ENCODE data around the gene SSH3.
A peak's percentile ranks its signal among the peaks of the same experiment; 100 is the strongest.
"Not testable (repeated sequence)": the region's sequence is repeated elsewhere in the genome, so short reads cannot be mapped to it uniquely, and the experiment has no call there.

Gene SSH3

DNA sequence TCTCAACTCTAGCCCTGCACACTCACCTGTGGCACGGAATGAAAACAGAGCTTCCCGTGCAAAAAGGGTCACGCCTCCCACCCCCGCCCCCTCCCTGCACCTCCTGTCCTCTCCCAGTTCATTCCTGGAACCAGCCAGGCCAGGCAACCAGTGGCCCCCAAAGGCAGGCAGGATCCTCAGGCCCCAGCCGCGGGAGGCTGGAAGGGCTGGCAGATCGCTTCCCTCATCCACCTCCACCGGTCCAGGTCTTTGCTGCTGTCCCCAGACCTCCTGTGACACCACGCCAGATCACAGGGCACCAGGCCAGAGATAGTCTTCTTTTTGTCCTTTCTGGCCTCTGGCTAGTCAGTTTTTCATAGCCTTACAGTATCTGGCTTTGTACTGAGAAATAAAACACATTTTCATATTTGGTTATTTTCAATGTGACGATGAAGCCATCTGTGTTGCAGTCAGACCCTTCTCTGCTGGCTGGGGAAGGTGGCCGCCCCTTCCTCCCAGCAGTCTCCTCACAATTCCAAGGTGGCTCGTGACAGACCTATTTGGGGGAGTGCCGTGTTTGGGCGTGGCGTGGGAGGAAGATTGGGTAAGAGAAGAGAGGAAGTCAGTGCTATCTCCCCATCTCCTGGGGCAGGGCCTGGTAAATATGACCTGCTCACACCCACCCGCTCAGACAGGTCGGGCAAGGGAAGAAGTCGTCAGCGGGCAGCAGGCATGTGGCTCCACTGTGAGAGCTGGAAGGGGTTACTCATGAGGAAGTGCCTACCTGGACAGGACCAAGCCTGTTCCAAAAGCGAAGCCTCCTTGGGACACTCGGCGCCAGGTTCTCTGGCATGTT, 9.1 kb downstream of the SSH3 start:
- DNase-seq (ENCODE audit: low read depth): no peak

DNA sequence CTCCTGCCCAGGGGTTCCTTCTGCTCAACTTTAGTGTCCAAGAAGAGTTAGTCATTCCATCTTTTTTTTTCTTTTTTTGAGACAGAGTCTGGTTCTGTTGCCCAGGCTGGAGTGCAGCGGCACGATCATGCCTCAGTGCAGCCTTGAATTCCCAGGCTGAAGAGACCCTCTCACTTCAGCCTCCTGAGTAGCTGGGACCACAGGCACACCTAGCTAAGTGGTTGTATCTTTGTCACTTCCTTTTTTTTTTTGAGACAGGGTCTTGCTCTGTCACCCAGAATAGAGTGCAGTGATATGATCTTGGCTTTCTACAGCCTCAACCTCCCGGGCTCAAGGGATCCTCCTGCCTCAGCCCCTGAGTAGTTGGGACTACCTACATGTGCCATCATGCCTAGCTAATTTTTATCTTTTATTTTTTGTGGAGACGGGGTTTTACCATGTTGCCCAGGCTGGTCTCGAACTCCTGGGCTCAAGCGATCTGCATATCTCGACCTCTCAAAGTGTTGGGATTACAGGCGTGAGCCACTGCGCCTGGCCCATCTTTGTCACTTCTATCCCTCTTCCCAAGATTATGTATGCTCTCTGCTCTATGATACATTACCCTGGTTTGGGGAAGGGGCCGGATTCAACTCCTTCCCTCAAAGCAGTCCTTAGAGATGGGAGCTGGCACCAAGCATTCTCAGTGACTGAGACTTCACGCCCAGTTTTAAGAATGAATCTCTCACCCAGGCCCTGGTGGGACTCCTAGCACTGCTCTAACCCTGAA, 10.0 kb downstream of the SSH3 start:
- DNase-seq (ENCODE audit: low read depth): no peak

DNA sequence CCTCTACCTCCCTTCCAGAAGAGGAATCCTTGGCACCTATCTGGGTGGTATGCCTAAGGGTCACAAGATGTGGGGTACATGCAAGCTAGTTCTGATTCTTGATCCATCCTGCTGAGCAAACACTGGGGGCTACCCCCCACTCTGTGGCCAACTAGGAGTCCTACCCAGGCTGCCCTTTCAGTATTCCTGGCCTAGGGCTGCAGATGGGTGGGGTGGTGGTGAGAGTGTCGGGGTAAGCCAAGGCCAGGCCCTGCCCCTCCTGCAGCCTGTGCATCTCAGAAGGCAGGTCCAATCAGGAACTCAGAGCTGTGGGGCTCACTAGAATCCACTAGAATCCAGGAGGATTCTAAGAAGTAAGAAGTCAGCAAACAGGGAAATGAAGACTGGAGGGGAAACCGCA, 10.9 kb downstream of the SSH3 start:
- DNase-seq (ENCODE audit: low read depth): no peak

DNA sequence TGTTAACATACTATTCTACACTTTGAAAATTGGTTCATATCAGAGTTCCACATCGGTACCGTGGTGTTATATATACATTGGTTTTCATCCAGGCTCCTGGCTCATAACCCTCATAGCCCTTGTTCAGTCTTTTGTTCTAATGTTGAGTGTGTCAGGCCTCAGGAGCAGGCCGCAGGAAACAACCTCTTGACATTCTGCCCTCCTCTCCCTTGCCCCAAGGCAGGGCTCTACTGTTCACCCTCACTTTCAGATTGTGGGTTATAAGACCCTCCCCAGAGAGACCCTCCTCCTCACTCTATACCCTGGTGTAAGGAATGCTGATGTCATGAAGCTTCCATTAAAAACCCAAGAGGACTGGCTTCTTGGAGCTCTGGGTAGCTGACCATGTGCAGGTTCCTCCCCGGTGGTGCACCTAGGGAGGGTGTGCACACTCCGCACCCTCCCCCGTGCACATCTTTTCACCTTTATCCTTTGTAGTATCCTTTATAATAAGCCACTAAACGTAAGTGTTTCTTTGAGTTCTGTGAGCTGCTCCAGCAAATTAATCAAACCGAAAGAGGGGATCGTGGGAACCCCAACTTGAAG, 12.1 kb downstream of the SSH3 start:
- no peak for DNase-seq (ENCODE audit: low read depth)

DNA sequence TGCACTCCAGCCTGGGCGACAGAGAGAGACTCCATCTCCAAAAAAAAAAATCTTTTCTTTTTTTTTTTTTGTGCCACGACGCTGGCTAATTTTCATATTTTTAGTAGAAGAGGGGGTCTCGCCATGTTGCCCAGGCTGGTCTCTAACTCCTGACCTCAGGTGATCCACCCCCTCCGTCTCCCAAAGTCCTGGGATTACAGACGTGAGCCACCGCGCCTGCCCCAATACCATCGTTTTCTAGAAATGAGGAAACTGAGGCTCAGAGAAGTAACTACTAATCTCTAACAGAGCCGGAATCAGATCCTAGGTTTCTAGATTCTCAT, 13.5 kb downstream of the SSH3 start:
- DNase-seq (ENCODE audit: low read depth): no peak

DNA sequence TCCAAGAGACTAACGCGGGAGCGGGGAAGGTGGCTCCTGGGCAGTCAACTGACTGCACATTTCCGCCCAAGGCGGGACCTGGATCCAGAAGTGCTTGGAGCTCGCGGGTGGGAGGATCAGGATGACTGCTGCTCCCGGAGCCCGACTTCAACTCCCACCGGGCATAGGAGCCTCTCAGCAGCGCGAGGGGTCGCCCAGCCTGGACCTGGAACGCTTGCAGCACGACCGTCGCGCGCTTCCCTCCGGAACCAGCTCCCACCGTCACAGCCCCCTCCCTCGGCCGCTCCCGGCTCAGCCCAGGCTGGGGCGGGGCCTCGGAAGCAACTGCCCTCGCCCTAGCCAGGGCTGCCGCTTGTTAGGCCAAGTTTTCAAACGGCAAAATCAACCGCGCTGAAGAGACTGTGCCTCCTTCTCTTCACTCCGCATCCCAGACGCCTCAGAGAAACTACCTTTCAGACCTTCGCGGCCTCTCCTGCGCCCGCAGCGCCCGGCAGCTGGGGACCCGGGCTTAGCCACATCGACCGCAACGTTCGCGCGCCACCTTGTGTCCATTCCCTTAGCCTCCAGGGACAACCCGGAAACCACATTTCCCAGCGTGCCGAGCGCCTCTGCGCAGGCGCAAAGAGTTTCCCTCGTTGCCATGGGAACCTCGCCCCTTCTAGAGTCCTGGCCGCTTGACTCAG, 14.0 kb downstream of the SSH3 start:
- peak; percentile 87 for DNase-seq (ENCODE audit: low read depth)

DNA sequence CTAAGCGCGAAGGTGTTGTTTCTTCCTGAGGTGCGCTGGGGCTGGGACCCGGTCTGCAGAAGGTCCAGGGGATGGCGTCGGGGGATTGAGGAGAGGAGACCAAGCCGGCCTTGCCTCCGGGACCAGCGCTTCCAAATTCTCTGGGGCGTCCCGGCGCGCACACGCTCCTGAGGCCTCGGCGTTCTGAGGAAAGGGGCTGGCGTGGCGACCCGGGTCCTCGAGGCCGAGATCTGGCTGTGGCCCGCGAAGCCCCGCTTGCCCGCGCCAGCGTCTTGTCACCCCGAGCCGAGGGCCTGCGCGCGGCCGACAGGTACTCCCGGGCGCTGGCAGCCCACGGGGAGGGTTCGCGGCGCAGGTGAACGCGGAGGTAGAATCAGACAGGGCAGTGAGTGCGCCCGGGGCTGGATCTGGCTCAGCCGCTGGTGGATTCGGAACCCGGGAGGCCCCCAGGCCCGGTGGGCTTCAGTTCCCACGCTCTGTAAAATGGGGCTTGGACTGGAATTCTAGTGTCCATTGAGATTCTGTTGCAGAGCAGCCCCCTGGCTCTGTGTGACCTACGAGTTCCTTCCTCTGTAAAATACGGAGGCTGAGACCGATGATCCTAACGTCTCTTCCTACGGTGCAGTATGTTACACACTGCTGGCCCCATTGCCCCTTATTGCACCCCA, 14.7 kb downstream of the SSH3 start:
- DNase-seq (ENCODE audit: low read depth): no peak

DNA sequence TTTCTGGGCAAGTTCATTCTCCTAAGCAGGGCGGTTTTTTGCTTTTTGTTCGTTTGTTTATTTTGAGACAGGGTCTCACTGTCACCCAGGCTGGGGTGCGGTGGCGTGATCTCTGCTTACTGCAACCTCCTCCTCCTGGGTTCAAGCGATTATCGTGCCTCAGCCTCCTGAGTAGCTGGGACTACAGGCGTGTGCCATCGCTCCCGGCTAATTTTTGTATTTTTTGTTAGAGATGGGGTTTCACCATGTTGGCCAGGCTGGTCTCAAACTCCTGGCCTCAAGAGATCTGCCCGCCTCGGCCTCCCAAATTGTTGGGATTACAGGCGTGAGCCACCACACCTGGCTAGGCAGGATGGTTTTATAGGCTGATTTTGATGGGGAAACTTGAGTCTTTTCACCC, 15.5 kb downstream of the SSH3 start:
- not testable (repeated sequence) for DNase-seq (ENCODE audit: low read depth)

DNA sequence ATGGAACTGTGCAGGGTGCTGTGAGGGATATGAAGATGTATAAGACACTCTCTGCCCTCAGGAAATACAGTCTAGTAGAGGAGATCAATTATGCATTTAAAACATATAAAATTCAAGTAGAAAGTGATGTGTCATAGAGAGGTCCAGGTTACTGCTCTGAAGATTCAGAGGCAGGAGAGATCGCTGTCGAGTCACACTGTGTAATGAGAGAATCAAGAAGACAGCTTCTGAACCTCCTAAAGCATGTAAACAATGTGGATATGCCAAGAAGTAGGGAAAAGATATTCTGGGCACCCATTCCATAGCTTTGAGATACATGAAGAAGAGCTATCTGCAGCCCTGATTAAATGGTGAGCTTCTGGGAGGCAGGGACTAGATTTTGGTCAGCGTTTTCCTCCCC, 16.7 kb downstream of the SSH3 start:
- DNase-seq (ENCODE audit: low read depth): peak; percentile 20

DNA sequence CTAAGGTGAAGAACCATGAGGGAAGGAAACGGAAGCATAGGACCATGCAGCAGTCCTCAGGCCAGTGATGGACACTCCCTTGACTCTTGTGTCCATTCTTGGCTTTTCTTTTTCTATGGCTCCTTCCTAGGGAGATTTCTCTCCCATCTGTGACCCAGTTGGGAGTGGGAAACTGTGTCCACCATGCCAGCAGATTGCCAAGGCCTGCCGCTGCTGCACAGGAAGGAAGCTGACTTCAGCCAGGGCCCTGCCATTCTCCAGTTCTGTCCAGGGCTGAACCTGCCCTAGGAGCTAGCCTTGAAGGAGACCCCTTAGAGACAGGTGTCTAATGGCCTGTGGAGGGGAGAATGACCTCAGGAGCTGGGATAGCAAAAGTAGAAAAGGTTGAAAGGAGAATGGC, 17.4 kb downstream of the SSH3 start:
- no peak for DNase-seq (ENCODE audit: low read depth)

DNA sequence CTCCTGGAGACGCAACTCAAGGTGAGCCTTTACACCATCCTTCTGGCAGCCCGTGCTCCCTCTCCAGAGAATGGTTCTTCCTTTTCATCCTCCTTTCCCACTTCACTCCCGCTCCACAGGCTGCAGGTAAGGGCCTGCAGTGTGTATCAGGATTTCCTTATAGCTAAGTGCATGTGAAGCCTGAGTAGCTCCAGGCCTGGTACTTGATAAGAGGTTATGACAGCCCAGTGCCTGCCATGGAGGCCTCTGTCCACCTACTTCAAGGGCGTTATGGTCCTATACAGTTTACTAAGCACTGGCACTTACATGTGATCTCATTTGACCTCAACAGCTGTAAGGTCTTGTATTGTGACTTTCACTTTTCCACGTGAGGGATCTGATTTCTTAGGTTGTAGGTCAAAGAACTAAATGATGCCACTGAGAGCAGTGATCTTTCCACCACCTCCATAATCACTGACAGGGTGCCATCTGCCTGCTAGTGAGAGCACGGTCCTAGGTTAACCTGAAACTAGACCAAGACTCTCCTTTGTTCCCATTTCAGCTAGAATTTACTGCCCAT, 18.1 kb downstream of the SSH3 start:
- DNase-seq (ENCODE audit: low read depth): no peak

DNA sequence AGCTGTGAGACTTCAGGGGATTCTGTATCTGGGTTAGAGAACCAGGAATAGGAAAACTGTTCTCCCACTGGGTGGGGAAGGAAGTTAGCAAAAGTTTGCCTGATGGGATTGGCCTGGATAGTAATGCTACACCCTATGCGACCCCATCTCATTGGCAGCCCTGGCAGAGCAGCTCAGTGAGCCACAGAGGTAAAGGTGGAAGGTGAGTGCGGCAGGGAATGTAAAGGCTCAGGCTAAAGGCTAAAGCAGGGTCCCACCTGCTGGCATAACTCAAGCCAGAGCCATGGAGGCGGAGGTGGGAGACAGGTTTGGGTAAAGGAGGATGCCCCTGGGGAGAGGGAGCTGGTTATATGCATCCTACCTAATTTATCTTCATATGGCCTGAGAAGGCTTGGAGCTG, 18.7 kb downstream of the SSH3 start:
- DNase-seq (ENCODE audit: low read depth): no peak

DNA sequence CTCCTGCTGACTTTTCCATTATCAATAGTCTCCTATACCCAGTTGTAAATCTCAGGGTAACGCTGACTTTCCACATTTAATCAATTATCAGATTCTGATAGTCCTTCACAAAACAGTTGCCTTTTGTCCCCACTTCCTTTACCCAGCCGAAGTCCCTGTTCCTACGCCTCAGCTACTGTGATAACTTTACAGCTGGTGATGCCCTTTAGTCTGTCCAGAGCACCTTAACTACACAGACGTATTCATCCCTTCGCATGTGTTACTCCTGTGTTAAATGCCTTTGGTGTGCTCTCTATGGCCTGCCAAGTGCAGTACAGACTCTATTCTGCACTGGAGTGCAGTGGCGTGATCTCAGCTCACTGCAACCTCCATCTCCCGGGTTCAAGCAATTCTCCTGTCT, 20.2 kb downstream of the SSH3 start:
- DNase-seq (ENCODE audit: low read depth): no peak

DNA sequence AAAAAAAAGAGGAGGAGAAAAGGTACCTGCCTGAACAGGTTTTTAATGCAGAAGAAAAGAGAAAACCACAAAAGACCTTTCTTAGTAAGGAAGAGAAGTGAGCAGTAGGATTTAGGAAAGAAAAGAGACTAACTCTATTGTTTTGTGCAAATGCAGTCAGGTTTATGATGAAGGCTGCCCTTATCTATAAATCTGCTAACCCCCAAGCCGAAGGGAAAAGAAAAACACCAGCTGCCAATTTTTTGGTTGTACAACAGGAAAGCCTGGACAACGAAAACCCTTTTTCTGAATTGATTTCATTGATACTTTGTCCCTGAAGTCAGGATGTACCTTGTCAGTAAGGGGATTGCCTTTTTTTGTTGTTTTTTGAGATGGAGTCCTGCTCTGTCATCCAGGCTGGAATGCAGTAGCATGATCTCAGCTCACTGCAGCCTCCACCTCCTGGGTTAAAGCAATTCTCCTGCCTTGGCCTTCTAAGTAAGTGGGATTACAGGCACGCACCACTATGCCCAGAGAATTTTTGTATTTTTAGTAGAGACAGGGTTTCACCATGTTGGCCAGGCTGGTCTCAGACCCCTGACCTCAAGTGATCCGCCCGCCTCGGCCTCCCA, 28.9 kb downstream of the SSH3 start:
- DNase-seq (ENCODE audit: low read depth): no peak

DNA sequence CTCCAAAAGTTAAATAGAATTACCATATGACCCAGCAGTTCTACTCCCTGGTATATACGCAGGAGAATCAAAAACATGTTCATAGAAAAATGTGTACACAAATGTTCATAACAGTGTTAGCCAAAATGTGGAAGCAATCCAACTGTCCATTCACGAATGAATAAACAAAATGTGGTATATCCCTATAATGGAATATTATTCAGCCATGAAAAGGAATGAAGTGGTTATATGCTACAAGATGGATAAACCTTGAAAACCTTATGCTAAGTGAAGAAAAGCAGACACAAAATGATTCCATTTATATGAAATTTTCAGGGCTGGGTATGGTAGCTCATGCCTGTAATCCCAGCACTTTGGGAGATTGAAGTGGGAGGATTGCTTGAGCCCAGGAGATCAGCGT, 33.9 kb downstream of the SSH3 start:
- no peak for DNase-seq (ENCODE audit: low read depth)

DNA sequence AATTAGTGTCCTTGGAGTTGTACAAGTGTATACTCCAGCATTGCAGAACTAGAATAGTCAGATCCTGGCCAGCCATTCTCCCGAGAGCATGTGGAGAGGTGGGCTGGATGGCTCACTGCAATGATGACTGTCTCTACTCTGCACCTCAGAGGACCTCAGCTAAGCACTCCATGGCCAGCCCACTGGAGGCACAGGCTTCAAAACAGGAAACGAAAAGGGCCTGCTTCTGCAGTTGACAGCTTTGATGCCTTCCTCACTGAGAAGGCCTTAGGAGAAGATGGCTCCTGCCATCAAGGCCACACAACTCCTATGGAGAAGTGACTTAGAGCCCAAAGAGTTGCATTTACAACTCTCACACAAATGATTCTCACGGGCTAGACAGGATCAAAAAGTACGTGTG, 40.9 kb downstream of the SSH3 start:
- DNase-seq (ENCODE audit: low read depth): no peak

DNA sequence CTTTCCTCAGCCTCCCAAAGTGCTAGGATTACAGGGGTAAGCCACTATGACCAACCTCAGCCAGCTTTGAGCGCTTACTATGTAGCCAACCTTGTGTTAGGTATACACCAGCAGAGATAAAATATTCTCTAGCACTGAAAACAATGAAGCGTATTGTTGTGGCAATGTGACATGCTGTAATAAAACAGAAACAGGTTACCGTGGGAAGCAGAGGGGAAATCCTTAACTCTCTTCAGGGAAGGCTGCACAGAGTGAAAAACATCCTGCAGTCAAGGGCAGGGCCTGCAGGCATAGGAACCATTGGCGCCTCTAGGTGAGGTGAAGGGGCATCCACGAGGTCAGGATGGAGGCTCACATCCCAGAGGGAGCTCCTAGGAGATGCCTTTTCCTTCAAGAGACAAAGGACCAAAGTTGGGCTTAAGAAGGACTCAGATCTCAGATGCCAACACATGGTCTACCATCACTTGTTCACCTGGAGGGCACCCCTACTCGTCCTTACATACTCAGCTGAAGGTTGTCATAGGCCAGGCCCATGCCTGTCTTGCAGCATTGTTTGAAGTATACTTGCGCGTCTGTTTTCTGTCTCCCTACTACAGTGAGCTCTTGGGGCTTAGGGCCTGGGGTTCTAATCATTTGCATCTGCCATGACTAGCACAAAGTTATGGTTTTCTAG, 42.1 kb downstream of the SSH3 start:
- no peak for DNase-seq (ENCODE audit: low read depth)

DNA sequence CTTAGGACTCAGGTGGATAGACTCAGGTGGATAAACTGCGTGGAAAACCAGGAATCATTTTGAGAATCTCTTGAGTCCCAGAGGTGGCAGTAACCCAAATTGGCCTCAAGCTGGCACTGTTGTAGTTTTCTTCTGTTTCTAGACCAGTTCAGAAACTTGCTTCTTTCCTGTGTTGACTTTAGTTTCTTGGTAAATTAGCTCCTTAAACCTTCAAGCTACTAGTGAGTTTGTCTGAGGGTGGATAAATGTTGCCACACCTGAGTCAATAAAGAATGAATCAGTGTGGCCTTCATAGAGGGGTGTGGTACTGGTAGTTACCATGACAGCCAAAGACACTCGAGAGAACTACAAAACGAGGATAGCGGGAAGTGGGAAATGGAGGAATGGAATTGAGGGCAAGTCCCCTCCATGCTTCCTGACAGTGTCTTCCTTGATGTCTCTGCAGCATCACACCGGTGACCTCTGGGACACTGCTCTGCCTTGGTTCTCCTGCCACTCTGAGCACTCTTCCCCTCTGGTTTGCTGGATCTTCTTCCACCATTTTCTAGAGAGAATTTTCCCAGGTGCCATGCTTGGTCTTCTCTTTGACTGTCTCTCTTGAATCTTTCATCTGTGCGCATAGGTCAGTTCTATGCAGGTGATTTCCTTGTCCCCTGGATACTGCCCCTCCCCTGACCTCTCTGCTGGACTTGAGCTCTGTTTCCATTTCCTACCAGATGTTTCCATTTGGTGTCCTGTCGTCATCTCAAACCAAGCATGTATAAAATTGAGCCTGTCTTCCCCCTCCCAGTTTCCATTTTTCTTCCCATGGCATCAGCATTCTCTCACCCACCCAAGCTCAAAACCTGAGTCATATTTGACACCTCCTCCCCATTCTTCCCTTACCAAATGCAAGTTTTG, 42.8 kb downstream of the SSH3 start:
- DNase-seq (ENCODE audit: low read depth): peak; percentile 50

DNA sequence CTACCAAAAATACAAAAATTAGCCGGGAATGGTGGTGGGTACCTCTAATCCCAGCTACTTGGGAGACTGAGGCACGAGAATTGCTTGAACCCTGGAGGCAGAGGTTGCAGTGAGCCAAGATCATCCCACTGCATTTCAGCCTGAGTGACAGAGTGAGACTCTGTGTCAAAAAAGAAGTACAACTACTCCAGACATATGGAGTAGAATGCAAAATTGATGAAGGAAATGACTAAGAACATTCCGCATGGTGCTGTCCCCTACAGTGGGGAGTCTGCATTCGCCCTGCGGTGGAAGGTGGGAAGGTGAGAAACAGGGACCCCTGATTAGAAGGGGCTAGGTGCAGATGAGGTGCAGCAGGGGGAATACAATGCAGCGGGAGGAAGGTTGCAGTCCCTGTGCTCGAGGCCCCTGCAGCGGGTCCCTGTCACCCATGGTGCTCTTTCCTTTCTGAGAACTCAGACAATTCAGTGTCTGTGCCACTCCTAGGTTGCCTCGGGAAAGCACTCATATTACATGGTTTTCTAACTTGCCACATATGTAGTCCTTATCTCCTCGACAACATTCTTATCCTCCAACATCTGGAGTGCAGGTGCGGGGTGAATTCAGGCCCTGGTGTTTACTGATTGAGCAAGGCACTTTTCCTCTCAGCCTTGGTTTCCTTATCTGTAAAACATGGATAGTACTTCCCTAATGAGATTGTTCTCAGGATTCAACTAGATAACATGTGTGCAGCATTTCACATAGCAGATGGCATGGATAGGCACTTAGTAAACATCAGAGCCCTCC, 44.8 kb downstream of the SSH3 start:
- peak; percentile 54 for DNase-seq (ENCODE audit: low read depth)

Data from iris pigment epithelial cell (primary cell).